ENCODE results near the gene USP49.

- TF ChIP-seq, protein P1, sequence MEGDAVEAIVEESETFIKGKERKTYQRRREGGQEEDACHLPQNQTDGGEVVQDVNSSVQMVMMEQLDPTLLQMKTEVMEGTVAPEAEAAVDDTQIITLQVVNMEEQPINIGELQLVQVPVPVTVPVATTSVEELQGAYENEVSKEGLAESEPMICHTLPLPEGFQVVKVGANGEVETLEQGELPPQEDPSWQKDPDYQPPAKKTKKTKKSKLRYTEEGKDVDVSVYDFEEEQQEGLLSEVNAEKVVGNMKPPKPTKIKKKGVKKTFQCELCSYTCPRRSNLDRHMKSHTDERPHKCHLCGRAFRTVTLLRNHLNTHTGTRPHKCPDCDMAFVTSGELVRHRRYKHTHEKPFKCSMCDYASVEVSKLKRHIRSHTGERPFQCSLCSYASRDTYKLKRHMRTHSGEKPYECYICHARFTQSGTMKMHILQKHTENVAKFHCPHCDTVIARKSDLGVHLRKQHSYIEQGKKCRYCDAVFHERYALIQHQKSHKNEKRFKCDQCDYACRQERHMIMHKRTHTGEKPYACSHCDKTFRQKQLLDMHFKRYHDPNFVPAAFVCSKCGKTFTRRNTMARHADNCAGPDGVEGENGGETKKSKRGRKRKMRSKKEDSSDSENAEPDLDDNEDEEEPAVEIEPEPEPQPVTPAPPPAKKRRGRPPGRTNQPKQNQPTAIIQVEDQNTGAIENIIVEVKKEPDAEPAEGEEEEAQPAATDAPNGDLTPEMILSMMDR (conservative IDR thresholded peaks at IDR 0.05; ENCODE audit: low read length): no peak
- no peak for TF ChIP-seq EZH2phosphoT487 (IDR thresholded peaks at IDR 0.05; ENCODE audit: borderline replicate concordance, low read depth, low read length)
Measured at GRCh38 chr6:41909727-41910126, 14.6 kb upstream of the USP49 start.

Measured in OCI-LY7 (cell line).